SU-DHL-6 (cell line): Measurements from ENCODE around the gene THSD4.

Experiments used
- H2AFZ ChIP-seq: fragments of 200-600 bp; sonication (generic); 2 replicates; pipeline ENCODE4 v1.6.1; 2014; ENCODE audit warnings: low read depth, mild to moderate bottlenecking, moderate library complexity, mixed read lengths, antibody characterized with exemption, low read length; ENCODE audit not compliant: severe bottlenecking
- H3F3A ChIP-seq: fragments of 200-600 bp; shearing (Covaris generic); 2 replicates; pipeline ENCODE4 v1.6.0; 2016; ENCODE audit warnings: antibody characterized with exemption, mild to moderate bottlenecking; ENCODE audit not compliant: insufficient read depth
- H3K27ac ChIP-seq: fragments of 200-600 bp; sonication (generic); 2 replicates; pipeline ENCODE4 v1.5.1; 2016; ENCODE audit warnings: low read depth, mild to moderate bottlenecking, low read length, moderate library complexity, mixed read lengths
- H3K27me3 ChIP-seq: fragments of 200-600 bp; sonication (generic), shearing (Covaris generic); 2 replicates; pipeline ENCODE4 v1.6.0; 2014; ENCODE audit warnings: mild to moderate bottlenecking, low read length
- H3K36me3 ChIP-seq: fragments of 200-600 bp; sonication (generic); 2 replicates; pipeline ENCODE4 v1.6.1; 2014; ENCODE audit warnings: mild to moderate bottlenecking, low read length, mixed read lengths
- H3K4me2 ChIP-seq: fragments of 300-600, 200-600 bp; shearing (Covaris generic), sonication (generic); 2 replicates; pipeline ENCODE4 v1.6.0; 2014; ENCODE audit warnings: low read length, low read depth, mild to moderate bottlenecking; ENCODE audit not compliant: poor library complexity, severe bottlenecking
- H3K4me3 ChIP-seq: fragments of 200-600 bp; sonication (generic); 2 replicates; pipeline ENCODE4 v1.5.1; 2014; ENCODE audit warnings: antibody characterized with exemption, low read length, mild to moderate bottlenecking, mixed read lengths; ENCODE audit not compliant: insufficient read depth, poor library complexity, severe bottlenecking
- H3K79me2 ChIP-seq: fragments of 200-600 bp; sonication (generic); 2 replicates; pipeline ENCODE4 v1.6.1; 2014; ENCODE audit warnings: mild to moderate bottlenecking, low read length, moderate library complexity; ENCODE audit not compliant: insufficient read depth
- H3K9ac ChIP-seq: fragments of 200-600 bp; sonication (generic); 2 replicates; pipeline ENCODE4 v1.7.0; 2014; ENCODE audit warnings: mild to moderate bottlenecking, low read length
- H3K9me2 ChIP-seq: fragments of 200-600 bp; sonication (generic); replicated peaks from 2 replicates; pipeline ENCODE4 v1.6.1; 2014; ENCODE audit warnings: low read length; ENCODE audit not compliant: insufficient read depth
- H3K9me3 ChIP-seq: fragments of 200-600 bp; sonication (generic); 2 replicates; pipeline ENCODE4 v1.6.1; 2014; ENCODE audit warnings: low read length, mixed read lengths; ENCODE audit not compliant: insufficient read depth
- H4K20me1 ChIP-seq: fragments of 200-600 bp; sonication (generic); 2 replicates; pipeline ENCODE4 v1.6.1; 2014; ENCODE audit warnings: low read depth, mild to moderate bottlenecking, antibody characterized with exemption, low read length, moderate library complexity, mixed read lengths
- CTCF ChIP-seq: fragments of 200-600 bp; sonication (generic); IDR thresholded peaks from one replicate; pipeline ENCODE4 v1.5.1; 2017; ENCODE audit warnings: antibody characterized with exemption, mild to moderate bottlenecking, low read length, moderate library complexity; ENCODE audit not compliant: insufficient read depth, poor library complexity, severe bottlenecking
- EZH2phosphoT487 ChIP-seq: fragments of 200-600 bp; sonication (generic), shearing (Covaris generic); conservative IDR thresholded peaks from 2 replicates; pipeline ENCODE4 v1.6.1; 2018; ENCODE audit warnings: mild to moderate bottlenecking, antibody characterized with exemption, low read length, moderate library complexity, mixed read lengths

THSD4 gene

GRCh38 chr15:71380345-71380744 lies 265.1 kb downstream of the THSD4 start:
- no peak for TF ChIP-seq CTCF
- TF ChIP-seq EZH2phosphoT487: no peak
- H4K20me1 ChIP-seq: no peaks in the 10 kb centered on the region
- no peaks in the 10 kb centered on the region for H3K9me2 ChIP-seq
- no peak overlapping the region for H3K9ac ChIP-seq
- H3K36me3 ChIP-seq: no peaks in the 10 kb centered on the region
- H3F3A ChIP-seq: no peaks in the 10 kb centered on the region
- no peak overlapping the region for H3K4me2 ChIP-seq
- H3K27ac ChIP-seq: no peak overlapping the region
- no peak overlapping the region for H3K4me3 ChIP-seq
- no peak overlapping the region for H2AFZ ChIP-seq
- no peaks in the 10 kb centered on the region for H3K79me2 ChIP-seq
- H3K9me3 ChIP-seq: no peaks in the 10 kb centered on the region
- no peaks in the 10 kb centered on the region for H3K27me3 ChIP-seq

- Histone ChIP-seq H4K20me1 (no peaks in the 10 kb centered on the region), H3K9ac (no peak overlapping the region), H2AFZ (no peak overlapping the region), H3K4me2 (no peak overlapping the region), H3K79me2 (no peaks in the 10 kb centered on the region), H3K9me3 (no peaks in the 10 kb centered on the region), H3K9me2 (no peaks in the 10 kb centered on the region), H3K27ac (no peak overlapping the region), H3F3A (no peaks in the 10 kb centered on the region), H3K36me3 (no peaks in the 10 kb centered on the region), H3K27me3 (no peaks in the 10 kb centered on the region), H3K4me3 (no peak overlapping the region)
- TF ChIP-seq EZH2phosphoT487: no peak
- no peak for TF ChIP-seq CTCF
Measured at GRCh38 chr15:71384501-71384900, 269.2 kb downstream of the THSD4 start.

GRCh38 chr15:71385026-71385425 lies 269.8 kb downstream of the THSD4 start:
- no peaks in the 10 kb centered on the region for H3K9me2 ChIP-seq
- no peak overlapping the region for H3K4me3 ChIP-seq
- no peak overlapping the region for H2AFZ ChIP-seq
- no peak overlapping the region for H3K27ac ChIP-seq
- no peak overlapping the region for H3K4me2 ChIP-seq
- no peaks in the 10 kb centered on the region for H3K36me3 ChIP-seq
- no peak for TF ChIP-seq CTCF
- TF ChIP-seq EZH2phosphoT487: no peak
- no peaks in the 10 kb centered on the region for H3K9me3 ChIP-seq
- no peaks in the 10 kb centered on the region for H3K27me3 ChIP-seq
- H4K20me1 ChIP-seq: no peaks in the 10 kb centered on the region
- H3K79me2 ChIP-seq: no peaks in the 10 kb centered on the region
- no peak overlapping the region for H3K9ac ChIP-seq
- H3F3A ChIP-seq: no peaks in the 10 kb centered on the region

- TF ChIP-seq CTCF: no peak
- TF ChIP-seq EZH2phosphoT487: no peak
- Histone ChIP-seq H3K9me3 (no peaks in the 10 kb centered on the region), H3K27ac (no peak overlapping the region), H3K9me2 (no peaks in the 10 kb centered on the region), H3K4me3 (no peak overlapping the region), H4K20me1 (no peaks in the 10 kb centered on the region), H3K9ac (no peak overlapping the region), H3K4me2 (no peak overlapping the region), H3K79me2 (no peaks in the 10 kb centered on the region), H3K27me3 (no peaks in the 10 kb centered on the region), H2AFZ (no peak overlapping the region), H3F3A (no peaks in the 10 kb centered on the region), H3K36me3 (no peaks in the 10 kb centered on the region)
Measured at GRCh38 chr15:71385457-71385856, 270.2 kb downstream of the THSD4 start.
